ENCODE measurements around the gene HEMGN.
"Not testable (repeated sequence)": the region's sequence is repeated elsewhere in the genome, so short reads cannot be mapped to it uniquely, and the experiment has no call there.

Gene HEMGN

GRCh38 chr9:97958812-97959511, 21.0 kb upstream of the HEMGN start:
- H3K9me3 ChIP-seq (ENCODE audit: insufficient read depth, low read length), result no peaks in the 10 kb centered on the region
- H4K20me1 ChIP-seq (ENCODE audit: low read depth, low read length), result no peaks in the 10 kb centered on the region
- TF ChIP-seq CTCF (IDR thresholded peaks at IDR 0.05; ENCODE audit: insufficient read depth, low read length, poor library complexity, severe bottlenecking), result no peak
- TF ChIP-seq EZH2phosphoT487 (conservative IDR thresholded peaks at IDR 0.05; ENCODE audit: low read length), result no peak
- no peak overlapping the region for H3K4me2 ChIP-seq (ENCODE audit: low read depth, low read length, poor library complexity, severe bottlenecking)
- no peak overlapping the region for H2AFZ ChIP-seq (ENCODE audit: low read depth, low read length, severe bottlenecking)
- H3K79me2 ChIP-seq (ENCODE audit: insufficient read depth, low read length), result no peaks in the 10 kb centered on the region
- H3F3A ChIP-seq (ENCODE audit: insufficient read depth), result no peaks in the 10 kb centered on the region
- no peaks in the 10 kb centered on the region for H3K9me2 ChIP-seq (replicated peaks; ENCODE audit: insufficient read depth, low read length)
- no peak overlapping the region for H3K4me3 ChIP-seq (ENCODE audit: insufficient read depth, low read length, poor library complexity, severe bottlenecking)
- no peak overlapping the region for H3K27ac ChIP-seq (ENCODE audit: low read depth, low read length)
- H3K27me3 ChIP-seq (ENCODE audit: low read length), result no peaks in the 10 kb centered on the region
- no peak overlapping the region for H3K9ac ChIP-seq (ENCODE audit: low read length)
- H3K36me3 ChIP-seq (ENCODE audit: low read length), result no peaks in the 10 kb centered on the region

DNA sequence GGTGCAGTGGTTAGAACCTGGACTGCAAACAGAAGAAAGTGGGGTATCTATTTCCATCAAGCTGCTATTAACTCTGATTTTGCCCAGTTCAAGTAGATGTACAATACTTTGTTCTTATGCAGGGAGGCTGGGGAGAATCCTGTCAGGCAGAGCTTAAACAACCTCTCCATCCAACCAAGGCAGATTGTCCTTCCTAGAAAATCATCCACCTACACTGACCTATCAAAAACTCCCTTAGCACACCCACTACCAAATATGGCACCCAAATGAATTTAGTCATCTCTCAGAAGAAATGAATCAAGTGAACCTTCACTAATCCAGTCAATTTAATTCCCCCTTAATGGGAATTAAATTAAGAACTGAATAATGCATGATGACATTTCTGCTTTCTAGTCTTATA, 18.4 kb upstream of the HEMGN start:
- Histone ChIP-seq H3F3A (ENCODE audit: insufficient read depth) (no peaks in the 10 kb centered on the region), H3K9me2 (replicated peaks; ENCODE audit: insufficient read depth, low read length) (no peaks in the 10 kb centered on the region), H3K27ac (ENCODE audit: low read depth, low read length) (no peak overlapping the region), H3K4me3 (ENCODE audit: insufficient read depth, low read length, poor library complexity, severe bottlenecking) (no peak overlapping the region), H3K79me2 (ENCODE audit: insufficient read depth, low read length) (no peaks in the 10 kb centered on the region), H4K20me1 (ENCODE audit: low read depth, low read length) (no peaks in the 10 kb centered on the region), H3K27me3 (ENCODE audit: low read length) (no peaks in the 10 kb centered on the region), H3K9me3 (ENCODE audit: insufficient read depth, low read length) (no peaks in the 10 kb centered on the region), H3K36me3 (ENCODE audit: low read length) (no peaks in the 10 kb centered on the region), H2AFZ (ENCODE audit: low read depth, low read length, severe bottlenecking) (no peak overlapping the region), H3K9ac (ENCODE audit: low read length) (no peak overlapping the region), H3K4me2 (ENCODE audit: low read depth, low read length, poor library complexity, severe bottlenecking) (no peak overlapping the region)
- no peak for TF ChIP-seq EZH2phosphoT487 (conservative IDR thresholded peaks at IDR 0.05; ENCODE audit: low read length)
- TF ChIP-seq CTCF (IDR thresholded peaks at IDR 0.05; ENCODE audit: insufficient read depth, low read length, poor library complexity, severe bottlenecking), result no peak

DNA sequence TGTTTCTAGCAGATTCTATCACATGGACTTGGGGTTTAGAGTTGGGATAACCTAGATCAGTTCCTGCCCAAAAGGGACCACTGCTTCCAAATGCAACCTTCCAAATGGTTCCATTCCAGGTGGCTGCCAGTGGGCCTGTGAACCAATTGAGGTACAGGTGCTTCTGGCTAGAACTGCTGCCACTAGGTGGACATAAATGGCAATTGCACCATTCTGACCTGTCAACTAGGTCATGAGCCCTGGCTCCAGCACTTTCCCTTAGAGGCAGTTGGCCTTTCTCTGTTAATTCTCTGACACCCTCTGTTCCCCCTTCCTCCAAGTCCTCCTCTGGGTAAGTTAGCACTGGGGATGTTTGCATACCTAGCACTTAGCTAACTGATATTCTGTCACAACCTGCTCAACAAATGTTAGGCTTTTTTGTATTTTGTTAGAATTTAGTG, 16.6 kb upstream of the HEMGN start:
- H3K9ac ChIP-seq (ENCODE audit: low read length), result no peak overlapping the region
- no peak overlapping the region for H3K4me2 ChIP-seq (ENCODE audit: low read depth, low read length, poor library complexity, severe bottlenecking)
- no peaks in the 10 kb centered on the region for H3F3A ChIP-seq (ENCODE audit: insufficient read depth)
- no peaks in the 10 kb centered on the region for H3K27me3 ChIP-seq (ENCODE audit: low read length)
- H3K27ac ChIP-seq (ENCODE audit: low read depth, low read length), result no peak overlapping the region
- no peaks in the 10 kb centered on the region for H4K20me1 ChIP-seq (ENCODE audit: low read depth, low read length)
- H3K79me2 ChIP-seq (ENCODE audit: insufficient read depth, low read length), result no peaks in the 10 kb centered on the region
- H3K9me3 ChIP-seq (ENCODE audit: insufficient read depth, low read length), result no peaks in the 10 kb centered on the region
- TF ChIP-seq EZH2phosphoT487 (conservative IDR thresholded peaks at IDR 0.05; ENCODE audit: low read length) (no peak), CTCF (IDR thresholded peaks at IDR 0.05; ENCODE audit: insufficient read depth, low read length, poor library complexity, severe bottlenecking) (peak; percentile 59)
- H2AFZ ChIP-seq (ENCODE audit: low read depth, low read length, severe bottlenecking), result no peak overlapping the region
- H3K9me2 ChIP-seq (replicated peaks; ENCODE audit: insufficient read depth, low read length), result no peaks in the 10 kb centered on the region
- no peak overlapping the region for H3K4me3 ChIP-seq (ENCODE audit: insufficient read depth, low read length, poor library complexity, severe bottlenecking)
- H3K36me3 ChIP-seq (ENCODE audit: low read length), result no peaks in the 10 kb centered on the region

DNA sequence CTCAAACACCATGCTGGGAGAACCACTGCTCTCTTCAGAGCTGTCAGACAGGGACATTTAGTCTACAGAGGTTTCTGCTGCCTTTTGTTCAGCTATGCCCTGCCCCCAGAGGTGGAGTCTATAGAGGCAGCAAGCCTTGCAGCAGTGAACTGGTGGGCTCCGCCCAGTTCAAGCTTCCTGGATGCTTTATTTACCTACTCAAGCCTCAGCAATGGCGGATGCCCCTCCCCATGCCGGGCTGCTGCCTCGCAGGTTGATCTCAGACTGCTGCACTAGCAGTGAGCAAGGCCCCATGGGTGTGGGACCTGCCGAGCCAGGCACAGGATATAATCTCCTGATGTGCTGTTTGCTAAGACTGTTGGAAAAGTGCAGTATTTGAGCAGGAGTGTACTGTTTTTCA, 12.9 kb upstream of the HEMGN start:
- H3K27me3 ChIP-seq (ENCODE audit: low read length); H3K4me3 ChIP-seq (ENCODE audit: insufficient read depth, low read length, poor library complexity, severe bottlenecking); H4K20me1 ChIP-seq (ENCODE audit: low read depth, low read length); H3K9me3 ChIP-seq (ENCODE audit: insufficient read depth, low read length); H3K27ac ChIP-seq (ENCODE audit: low read depth, low read length); H3K36me3 ChIP-seq (ENCODE audit: low read length); H3K9me2 ChIP-seq (replicated peaks; ENCODE audit: insufficient read depth, low read length); H3K79me2 ChIP-seq (ENCODE audit: insufficient read depth, low read length); H3F3A ChIP-seq (ENCODE audit: insufficient read depth): not testable (repeated sequence)
- Histone ChIP-seq H3K9ac (ENCODE audit: low read length) (peak overlapping the region; percentile 35; the same call in 1 of the 2 replicates), H3K4me2 (ENCODE audit: low read depth, low read length, poor library complexity, severe bottlenecking) (peak overlapping the region; percentile 40), H2AFZ (ENCODE audit: low read depth, low read length, severe bottlenecking) (peak overlapping the region; percentile 75)

DNA sequence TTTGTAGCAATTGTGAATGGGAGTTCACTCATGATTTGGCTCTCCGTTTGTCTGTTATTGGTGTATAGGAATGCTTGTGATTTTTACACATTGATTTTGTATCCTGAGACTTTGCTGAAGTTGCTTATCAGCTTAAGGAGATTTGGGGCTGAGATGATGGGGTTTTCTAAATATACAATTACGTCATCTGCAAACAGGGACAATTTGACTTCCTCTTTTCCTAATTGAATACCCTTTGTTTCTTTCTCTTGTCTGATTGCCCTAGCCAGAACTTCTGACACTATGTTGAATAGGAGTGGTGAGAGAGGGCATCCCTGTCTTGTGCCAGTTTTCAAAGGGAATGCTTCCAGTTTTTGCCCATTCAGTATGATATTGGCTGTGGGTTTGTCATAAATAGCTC, 9.1 kb upstream of the HEMGN start:
- not testable (repeated sequence) for H4K20me1 ChIP-seq (ENCODE audit: low read depth, low read length); H3K9ac ChIP-seq (ENCODE audit: low read length); H3K4me3 ChIP-seq (ENCODE audit: insufficient read depth, low read length, poor library complexity, severe bottlenecking); H3K36me3 ChIP-seq (ENCODE audit: low read length); H3K27me3 ChIP-seq (ENCODE audit: low read length); H3K9me2 ChIP-seq (replicated peaks; ENCODE audit: insufficient read depth, low read length); H3K4me2 ChIP-seq (ENCODE audit: low read depth, low read length, poor library complexity, severe bottlenecking); H3F3A ChIP-seq (ENCODE audit: insufficient read depth); H3K27ac ChIP-seq (ENCODE audit: low read depth, low read length); H2AFZ ChIP-seq (ENCODE audit: low read depth, low read length, severe bottlenecking); H3K9me3 ChIP-seq (ENCODE audit: insufficient read depth, low read length); H3K79me2 ChIP-seq (ENCODE audit: insufficient read depth, low read length)

DNA sequence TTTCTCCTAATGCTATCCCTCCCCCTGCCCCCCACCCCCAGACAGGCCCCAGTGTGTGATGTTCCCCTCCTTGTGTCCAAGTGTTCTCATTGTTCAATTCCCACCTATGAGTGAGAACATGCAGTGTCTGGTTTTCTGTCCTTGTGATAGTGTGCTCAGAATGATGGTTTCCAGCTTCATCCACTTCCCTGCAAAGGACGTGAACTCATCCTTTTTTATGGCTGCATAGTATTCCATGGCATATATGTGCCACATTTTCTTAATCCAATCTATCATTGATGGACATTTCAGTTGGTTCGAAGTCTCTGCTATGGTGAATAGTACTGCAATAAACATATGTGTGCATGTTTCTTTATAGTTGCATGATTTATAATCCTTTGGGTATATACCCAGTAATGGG, 7.5 kb upstream of the HEMGN start:
- not testable (repeated sequence) for H3F3A ChIP-seq (ENCODE audit: insufficient read depth); H3K9me2 ChIP-seq (replicated peaks; ENCODE audit: insufficient read depth, low read length); H2AFZ ChIP-seq (ENCODE audit: low read depth, low read length, severe bottlenecking); H3K4me3 ChIP-seq (ENCODE audit: insufficient read depth, low read length, poor library complexity, severe bottlenecking); H3K79me2 ChIP-seq (ENCODE audit: insufficient read depth, low read length); H4K20me1 ChIP-seq (ENCODE audit: low read depth, low read length); H3K9ac ChIP-seq (ENCODE audit: low read length); H3K36me3 ChIP-seq (ENCODE audit: low read length); H3K4me2 ChIP-seq (ENCODE audit: low read depth, low read length, poor library complexity, severe bottlenecking); H3K9me3 ChIP-seq (ENCODE audit: insufficient read depth, low read length); H3K27ac ChIP-seq (ENCODE audit: low read depth, low read length); H3K27me3 ChIP-seq (ENCODE audit: low read length)

Data from SU-DHL-6 (cell line).